GM12892 (cell line): ENCODE data around the gene XCR1.

Experiments used
- POLR2A ChIP-seq: IDR thresholded peaks from 2 replicates; pipeline ENCODE4 v1.6.1; 2011; ENCODE audit warnings: low read depth, low read length, control low read depth
- POLR2AphosphoS5 ChIP-seq: IDR thresholded peaks from 2 replicates; pipeline ENCODE4 v1.6.1; 2011; ENCODE audit warnings: low read depth, low read length, control low read depth
- TAF1 ChIP-seq: IDR thresholded peaks from 2 replicates; pipeline ENCODE4 v1.6.1; 2011; ENCODE audit warnings: low read depth, mild to moderate bottlenecking, control low read depth, low read length, borderline replicate concordance

- TF ChIP-seq POLR2A (no peak), POLR2AphosphoS5 (no peak), TAF1 (no peak)
Observed at GRCh38 chr3:46070595-46071093, 43.4 kb upstream of the XCR1 start.
